Measurements from ENCODE around the gene DMRTA2. TPM values are rescaled to one million over a fixed set of nuclear protein-coding genes. Genes with fewer than 3 reads are reported as not detected.

The DMRTA2 gene
- total and polyA plus RNA-seq, 4 donors = 0.05 to 0.61 TPM; not detected in 2

GRCh38 chr1:50419192-50419906 lies 3.9 kb downstream of the DMRTA2 start:
- H3K4me3 ChIP-seq (ENCODE audit: low read depth, low read length) = no peak overlapping the region
- WGBS (ENCODE audit: insufficient coverage) = 1% methylated on average over 60 of the region's 60 CpGs
- peak in 1 of 6 donors; percentile 47 for DNase-seq (ENCODE audit: low read depth in 4 of 6, low spot score in 6 of 6)

DNA sequence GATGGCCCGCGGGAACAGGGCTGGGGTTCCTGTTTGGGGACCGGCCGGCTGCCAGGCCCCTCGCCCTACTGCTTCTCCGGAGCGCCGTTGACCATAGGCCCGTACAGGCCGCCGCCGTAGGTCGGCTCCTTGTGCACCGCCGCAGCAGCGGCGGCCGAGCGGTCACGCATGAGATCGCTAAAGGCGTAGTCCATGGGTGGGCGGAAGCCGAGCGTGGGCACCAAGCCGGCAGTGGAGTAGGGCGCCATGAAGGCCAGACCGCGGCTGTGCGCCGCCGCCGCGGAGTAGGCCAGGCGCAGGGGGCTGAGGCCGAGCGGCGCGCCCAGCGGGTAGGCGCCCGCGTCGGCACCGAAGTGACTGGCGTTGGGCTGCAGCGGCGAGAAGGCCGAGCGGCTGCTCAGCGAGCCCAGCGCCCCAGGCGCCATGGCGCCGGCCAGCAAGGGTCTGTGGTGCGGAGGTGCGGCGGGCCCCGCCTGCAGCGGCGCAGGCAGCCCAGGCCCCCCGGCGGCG lies 4.6 kb downstream of the DMRTA2 start:
- H3K4me1 ChIP-seq (ENCODE audit: control insufficient read depth, insufficient read depth, low read length) = peaks cover 62% of the 10 kb centered on the region
- H3K27me3 ChIP-seq (ENCODE audit: control insufficient read depth, insufficient read depth, low read length) = peaks cover 97% of the 10 kb centered on the region
- WGBS (ENCODE audit: insufficient coverage) = under 1% methylated on average over 64 of the region's 64 CpGs
- H3K27ac ChIP-seq (ENCODE audit: low read depth, low read length) = no peak overlapping the region
- no peak overlapping the region for H3K4me3 ChIP-seq (ENCODE audit: low read depth, low read length)
- peak in 1 of 6 donors; percentile 68 for DNase-seq (ENCODE audit: low read depth in 4 of 6, low spot score in 6 of 6)
- H3K9me3 ChIP-seq (ENCODE audit: control insufficient read depth, insufficient read depth, low read length) = no peaks in the 10 kb centered on the region
- no peaks in the 10 kb centered on the region for H3K36me3 ChIP-seq (ENCODE audit: control insufficient read depth, insufficient read depth, low read length)

More at GRCh38 chr1:50419192-50419906, 3.9 kb downstream of the DMRTA2 start:
- no peak overlapping the region for H3K27ac ChIP-seq (ENCODE audit: low read depth, low read length)
- peaks cover 69% of the 10 kb centered on the region for H3K4me1 ChIP-seq (ENCODE audit: control insufficient read depth, insufficient read depth, low read length)
- no peaks in the 10 kb centered on the region for H3K36me3 ChIP-seq (ENCODE audit: control insufficient read depth, insufficient read depth, low read length)
- peaks cover 97% of the 10 kb centered on the region for H3K27me3 ChIP-seq (ENCODE audit: control insufficient read depth, insufficient read depth, low read length)
- no peaks in the 10 kb centered on the region for H3K9me3 ChIP-seq (ENCODE audit: control insufficient read depth, insufficient read depth, low read length)

DNA sequence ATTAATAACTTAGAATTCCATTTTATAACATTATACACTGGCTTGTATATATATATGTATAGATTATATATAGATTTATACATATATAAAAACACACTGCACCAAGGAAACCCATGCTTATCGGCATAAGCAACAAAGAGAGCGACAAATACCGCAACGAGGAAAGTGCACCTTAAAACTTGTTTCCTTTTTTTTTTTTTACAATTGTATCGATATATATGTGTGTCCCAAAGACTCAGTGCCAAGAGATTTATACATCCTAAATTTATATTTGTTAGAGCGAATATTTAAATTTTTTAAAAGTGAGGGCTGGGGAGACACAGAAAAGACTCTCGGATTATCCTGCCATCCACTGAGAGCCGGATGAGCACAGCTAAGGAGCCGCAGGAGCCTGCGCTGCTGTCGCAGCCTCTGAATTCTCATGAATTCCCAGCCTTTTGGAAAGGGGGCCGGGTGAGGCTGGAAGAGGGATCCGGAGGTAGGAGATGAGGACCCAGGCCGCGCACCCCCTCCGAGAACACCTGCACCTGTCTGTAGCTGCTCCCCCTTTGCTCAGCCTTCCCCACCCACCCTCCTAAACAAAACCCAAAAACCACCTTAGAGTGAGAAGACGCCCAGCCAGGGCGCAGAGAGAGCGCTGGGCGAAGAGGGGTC lies 5.2 kb downstream of the DMRTA2 start:
- Histone ChIP-seq H3K27me3 (ENCODE audit: control insufficient read depth, insufficient read depth, low read length) (peaks cover 96% of the 10 kb centered on the region), H3K4me1 (ENCODE audit: control insufficient read depth, insufficient read depth, low read length) (peaks cover 57% of the 10 kb centered on the region), H3K36me3 (ENCODE audit: control insufficient read depth, insufficient read depth, low read length) (no peaks in the 10 kb centered on the region), H3K27ac (ENCODE audit: low read depth, low read length) (no peak overlapping the region), H3K4me3 (ENCODE audit: low read depth, low read length) (no peak overlapping the region), H3K9me3 (ENCODE audit: control insufficient read depth, insufficient read depth, low read length) (no peaks in the 10 kb centered on the region)
- WGBS (ENCODE audit: insufficient coverage) = 3% methylated on average over 12 of the region's 20 CpGs
- DNase-seq (ENCODE audit: low read depth in 4 of 6, low spot score in 6 of 6) = peak in 1 of 6 donors; percentile 58

DNA sequence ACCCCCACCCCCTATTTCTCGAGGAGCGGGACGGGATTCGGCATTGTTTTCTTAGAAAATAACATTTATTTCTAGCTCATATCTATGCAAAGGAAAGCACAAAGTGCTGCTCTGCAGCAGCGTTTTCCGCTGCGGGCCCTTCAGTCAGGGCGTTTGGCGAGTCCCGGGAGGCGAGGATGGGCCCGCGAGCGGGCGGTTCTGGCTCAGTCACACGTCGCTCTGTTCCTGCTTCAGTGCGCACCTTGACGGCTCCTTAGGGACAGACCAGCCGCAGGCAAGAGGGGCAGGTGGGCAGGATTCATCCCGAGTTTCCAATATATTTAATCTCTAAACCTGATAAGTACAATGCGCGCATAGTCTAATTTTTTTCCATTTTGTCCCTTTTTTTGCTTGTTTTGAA lies 5.7 kb downstream of the DMRTA2 start:
- Histone ChIP-seq H3K9me3 (ENCODE audit: control insufficient read depth, insufficient read depth, low read length) (no peaks in the 10 kb centered on the region), H3K4me1 (ENCODE audit: control insufficient read depth, insufficient read depth, low read length) (peaks cover 51% of the 10 kb centered on the region), H3K4me3 (ENCODE audit: low read depth, low read length) (no peak overlapping the region), H3K36me3 (ENCODE audit: control insufficient read depth, insufficient read depth, low read length) (no peaks in the 10 kb centered on the region), H3K27ac (ENCODE audit: low read depth, low read length) (no peak overlapping the region), H3K27me3 (ENCODE audit: control insufficient read depth, insufficient read depth, low read length) (peaks cover 96% of the 10 kb centered on the region)
- WGBS (ENCODE audit: insufficient coverage) = under 1% methylated on average over 16 of the region's 23 CpGs
- peak in 1 of 6 donors; percentile 43 for DNase-seq (ENCODE audit: low read depth in 4 of 6, low spot score in 6 of 6)

DNA sequence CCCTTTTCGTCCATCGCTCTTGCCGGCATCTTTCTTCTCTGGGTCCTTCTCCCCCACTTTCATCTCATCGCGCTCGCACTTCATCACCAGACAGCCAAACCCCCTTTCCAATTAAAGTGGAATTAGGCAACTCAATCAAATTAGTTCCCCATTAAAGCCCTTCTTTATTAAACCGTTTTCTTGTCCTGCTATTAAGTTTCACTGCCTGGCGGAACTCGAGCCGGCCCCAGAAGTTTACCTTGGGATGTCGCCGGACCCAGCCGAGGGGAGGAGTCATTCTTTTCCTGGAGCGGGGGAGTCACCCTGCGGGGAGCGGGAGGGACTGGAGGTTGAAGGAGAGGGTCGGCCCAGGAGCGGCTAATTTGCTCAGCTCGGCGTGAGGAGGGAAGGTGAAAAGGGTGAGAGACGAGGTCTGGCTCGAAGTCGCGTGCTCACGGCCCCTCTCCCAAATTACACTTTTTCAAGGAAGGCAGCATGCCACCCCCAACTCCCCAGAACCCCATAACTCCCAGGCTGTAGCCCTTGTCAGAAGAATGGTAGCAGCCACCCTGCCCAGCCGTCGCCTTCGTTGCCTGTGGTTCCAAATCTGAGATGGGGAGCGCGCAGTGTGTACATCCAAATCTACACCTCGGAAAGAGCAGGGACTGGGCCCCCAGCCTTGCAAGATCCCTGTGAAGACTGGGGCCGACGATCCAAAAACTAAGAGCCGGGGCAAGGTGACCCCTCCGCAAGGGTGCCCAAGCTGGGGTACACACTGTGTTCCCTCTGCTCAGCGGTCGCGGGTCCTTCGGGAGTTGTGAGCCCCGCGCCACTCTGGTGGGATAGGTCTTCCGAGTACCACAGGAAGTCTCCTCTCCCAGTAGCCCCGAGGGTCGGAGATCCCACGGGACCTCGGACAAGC lies 6.4 kb downstream of the DMRTA2 start:
- Histone ChIP-seq H3K4me3 (ENCODE audit: low read depth, low read length) (no peak overlapping the region), H3K4me1 (ENCODE audit: control insufficient read depth, insufficient read depth, low read length) (peaks cover 48% of the 10 kb centered on the region)

GRCh38 chr1:50416150-50416527 lies 7.1 kb downstream of the DMRTA2 start:
- DNase-seq (ENCODE audit: low read depth in 4 of 6, low spot score in 6 of 6) = no peak

More for the DNA sequence above, 6.4 kb downstream of the DMRTA2 start:
- H3K27ac ChIP-seq (ENCODE audit: low read depth, low read length) = no peak overlapping the region
- H3K36me3 ChIP-seq (ENCODE audit: control insufficient read depth, insufficient read depth, low read length) = no peaks in the 10 kb centered on the region
- WGBS (ENCODE audit: insufficient coverage) = under 1% methylated on average over 36 of the region's 46 CpGs
- peaks cover 93% of the 10 kb centered on the region for H3K27me3 ChIP-seq (ENCODE audit: control insufficient read depth, insufficient read depth, low read length)
- DNase-seq (ENCODE audit: low read depth in 4 of 6, low spot score in 6 of 6) = peak in 1 of 6 donors; percentile 47
- no peaks in the 10 kb centered on the region for H3K9me3 ChIP-seq (ENCODE audit: control insufficient read depth, insufficient read depth, low read length)

GRCh38 chr1:50415235-50416149 lies 7.8 kb downstream of the DMRTA2 start:
- DNase-seq (ENCODE audit: low read depth in 4 of 6, low spot score in 6 of 6) = peak in 1 of 6 donors; percentile 26
- Histone ChIP-seq H3K4me1 (ENCODE audit: control insufficient read depth, insufficient read depth, low read length) (peaks cover 43% of the 10 kb centered on the region), H3K36me3 (ENCODE audit: control insufficient read depth, insufficient read depth, low read length) (no peaks in the 10 kb centered on the region), H3K4me3 (ENCODE audit: low read depth, low read length) (no peak overlapping the region), H3K9me3 (ENCODE audit: control insufficient read depth, insufficient read depth, low read length) (no peaks in the 10 kb centered on the region), H3K27ac (ENCODE audit: low read depth, low read length) (no peak overlapping the region), H3K27me3 (ENCODE audit: control insufficient read depth, insufficient read depth, low read length) (peaks cover 85% of the 10 kb centered on the region)
- WGBS (ENCODE audit: insufficient coverage) = 2% methylated on average over 52 of the region's 56 CpGs

More at GRCh38 chr1:50416150-50416527, 7.1 kb downstream of the DMRTA2 start:
- under 1% methylated on average over 25 of the region's 25 CpGs for WGBS (ENCODE audit: insufficient coverage)
- Histone ChIP-seq H3K4me3 (ENCODE audit: low read depth, low read length) (no peak overlapping the region), H3K36me3 (ENCODE audit: control insufficient read depth, insufficient read depth, low read length) (no peaks in the 10 kb centered on the region), H3K4me1 (ENCODE audit: control insufficient read depth, insufficient read depth, low read length) (peaks cover 48% of the 10 kb centered on the region), H3K9me3 (ENCODE audit: control insufficient read depth, insufficient read depth, low read length) (no peaks in the 10 kb centered on the region), H3K27ac (ENCODE audit: low read depth, low read length) (no peak overlapping the region), H3K27me3 (ENCODE audit: control insufficient read depth, insufficient read depth, low read length) (peaks cover 88% of the 10 kb centered on the region)

GRCh38 chr1:50414853-50415234 lies 8.4 kb downstream of the DMRTA2 start:
- no peak overlapping the region for H3K27ac ChIP-seq (ENCODE audit: low read depth, low read length)
- peaks cover 40% of the 10 kb centered on the region for H3K4me1 ChIP-seq (ENCODE audit: control insufficient read depth, insufficient read depth, low read length)
- no peak overlapping the region for H3K4me3 ChIP-seq (ENCODE audit: low read depth, low read length)
- no peak for DNase-seq (ENCODE audit: low read depth in 4 of 6, low spot score in 6 of 6)
- 27% methylated on average over 5 of the region's 7 CpGs for WGBS (ENCODE audit: insufficient coverage)
- H3K27me3 ChIP-seq (ENCODE audit: control insufficient read depth, insufficient read depth, low read length) = peaks cover 78% of the 10 kb centered on the region
- no peaks in the 10 kb centered on the region for H3K9me3 ChIP-seq (ENCODE audit: control insufficient read depth, insufficient read depth, low read length)
- H3K36me3 ChIP-seq (ENCODE audit: control insufficient read depth, insufficient read depth, low read length) = no peaks in the 10 kb centered on the region
